PC-3 (cell line): ENCODE data around the gene CCL1. TPM values are rescaled to one million over a fixed set of nuclear protein-coding genes. Genes with fewer than 3 reads are reported as not detected.

Experiments used
- ATAC-seq: fragments of 200-7000 bp; cut with Tn5 transposase; 2 replicates; pipeline ENCODE4 v1.9.1; 2020; ENCODE audit warnings: mild to moderate bottlenecking, moderate library complexity
- BruUV-seq: library from RNA; stranded (reverse); fragments of 400-500 nt; replicated peaks from 2 replicates; lab custom pipeline; 2021; lab: Mats Ljungman, UMichigan
- CTCF ChIA-PET: fragments of 300-600 bp; sonication (Branson Sonifier 250); formaldehyde crosslinking; loops from one replicate; lab custom pipeline; 2022; ENCODE audit warnings: antibody characterized with exemption; lab: Charles Lee
- POLR2A ChIA-PET: fragments of 300-600 bp; sonication (Branson Sonifier 250); formaldehyde crosslinking; loops from one replicate; lab custom pipeline; 2022; ENCODE audit warnings: antibody characterized with exemption; ENCODE audit not compliant: unreplicated experiment; lab: Charles Lee
- DNase-seq: peaks from one replicate; pipeline ENCODE4 v3.0.0-alpha.2; 2015
- H2AFZ ChIP-seq: fragments of 300-600 bp; sonication (generic); 2 replicates; pipeline ENCODE4 v1.6.0; 2016; ENCODE audit warnings: antibody characterized with exemption, low read length
- H3F3A ChIP-seq: fragments of 300-600 bp; sonication (generic); one replicate; pipeline ENCODE4 v1.6.0; 2017; ENCODE audit warnings: antibody characterized with exemption, low read length, control low read depth, mild to moderate bottlenecking; ENCODE audit not compliant: unreplicated experiment
- H3K27ac ChIP-seq: fragments of 300-600 bp; sonication (generic); 2 replicates; pipeline ENCODE4 v1.5.1; 2016; ENCODE audit warnings: mild to moderate bottlenecking, low read length
- H3K27me3 ChIP-seq: fragments of 300-600 bp; sonication (generic); 2 replicates; pipeline ENCODE4 v1.6.1; 2016; ENCODE audit warnings: low read length, mixed read lengths
- H3K36me3 ChIP-seq: fragments of 300-600 bp; sonication (generic); 2 replicates; pipeline ENCODE4 v1.6.1; 2016; ENCODE audit warnings: low read depth, mixed run types, low read length, mixed read lengths
- H3K4me1 ChIP-seq: fragments of 300-600 bp; sonication (generic); 2 replicates; pipeline ENCODE4 v1.5.1; 2016; ENCODE audit warnings: low read length; ENCODE audit not compliant: insufficient read depth
- H3K4me2 ChIP-seq: fragments of 300-600 bp; sonication (generic); 2 replicates; pipeline ENCODE4 v1.6.0; 2016; ENCODE audit warnings: low read length
- H3K4me3 ChIP-seq: fragments of 300-600 bp; sonication (generic); 2 replicates; pipeline ENCODE4 v1.5.1; 2016; ENCODE audit warnings: mild to moderate bottlenecking, low read length, mixed read lengths
- H3K79me2 ChIP-seq: fragments of 300-600 bp; sonication (generic); 2 replicates; pipeline ENCODE4 v1.6.1; 2017; ENCODE audit warnings: low read length, mixed read lengths
- H3K9ac ChIP-seq: fragments of 300-600 bp; sonication (generic); 2 replicates; pipeline ENCODE4 v1.6.0; 2016; ENCODE audit warnings: mild to moderate bottlenecking, low read length
- H3K9me2 ChIP-seq: fragments of 300-600 bp; sonication (generic); replicated peaks from 2 replicates; pipeline ENCODE4 v1.6.1; 2016; ENCODE audit warnings: mixed run types, low read length, mixed read lengths
- H3K9me3 ChIP-seq: fragments of 300-600 bp; sonication (generic); 2 replicates; pipeline ENCODE4 v1.6.1; 2016; ENCODE audit warnings: low read length, mixed read lengths
- H4K20me1 ChIP-seq: fragments of 300-600 bp; sonication (generic); 2 replicates; pipeline ENCODE4 v1.6.1; 2016; ENCODE audit warnings: low read length, mixed read lengths
- CTCF ChIP-seq: fragments of 300-600 bp; sonication (generic); conservative IDR thresholded peaks from 2 replicates; pipeline ENCODE4 v1.5.1; 2017; ENCODE audit warnings: antibody characterized with exemption, low read depth, mild to moderate bottlenecking, low read length
- EZH2 ChIP-seq: fragments of 300-600 bp; sonication (generic); IDR thresholded peaks from one replicate; pipeline ENCODE4 v1.6.1; 2017; ENCODE audit warnings: antibody characterized with exemption, mild to moderate bottlenecking, low read length; ENCODE audit not compliant: unreplicated experiment
- EZH2phosphoT487 ChIP-seq: fragments of 300-600 bp; sonication (generic); IDR thresholded peaks from 2 replicates; pipeline ENCODE4 v1.6.1; 2018; ENCODE audit warnings: mild to moderate bottlenecking, antibody characterized with exemption, low read length, borderline replicate concordance
- intact Hi-C: fragments of 100-400 bp; cut with micrococcal nuclease; formaldehyde crosslinking; loops from 2 replicates; pipeline ENCODE4 v1.9.0; 2023
- total RNA-seq: library from RNA; depleted of rRNA; stranded (reverse); fragments of >200 nt; gene quantifications from 2 replicates; pipeline ENCODE4 v1.2.3, GENCODE V29; 2014

Gene CCL1
- total RNA-seq, 1 experiment from 2014 or later, result not detected

GRCh38 chr17:34386343-34386696, 23.3 kb upstream of the CCL1 start:
- Histone ChIP-seq H3K36me3 (no peaks in the 10 kb centered on the region), H3K9me2 (no peaks in the 10 kb centered on the region), H3K9ac (no peak overlapping the region), H2AFZ (no peak overlapping the region), H3F3A (no peaks in the 10 kb centered on the region), H3K27me3 (no peaks in the 10 kb centered on the region), H4K20me1 (no peaks in the 10 kb centered on the region), H3K4me2 (no peak overlapping the region), H3K4me3 (no peak overlapping the region), H3K79me2 (no peaks in the 10 kb centered on the region), H3K4me1 (no peaks in the 10 kb centered on the region), H3K9me3 (no peaks in the 10 kb centered on the region), H3K27ac (no peak overlapping the region)
- ChIA-PET POLR2A (no interaction called here), CTCF (no interaction called here)
- intact Hi-C loops, result no loop called here
- no peak for TF ChIP-seq EZH2phosphoT487
- no peak for TF ChIP-seq EZH2
- TF ChIP-seq CTCF, result no peak
- no peak for DNase-seq
- ATAC-seq, result no peak
- no TSS peak for BruUV-seq

GRCh38 chr17:34384822-34385605, 22.0 kb upstream of the CCL1 start:
- no peaks in the 10 kb centered on the region for H3K9me3 ChIP-seq
- no peak overlapping the region for H3K4me3 ChIP-seq
- ChIA-PET POLR2A (no interaction called here), CTCF (no interaction called here)
- TF ChIP-seq CTCF, result no peak
- no peak for TF ChIP-seq EZH2
- no peak for TF ChIP-seq EZH2phosphoT487
- intact Hi-C loops, result no loop called here
- DNase-seq (no peak), ATAC-seq (no peak)
- H2AFZ ChIP-seq, result no peak overlapping the region
- no peaks in the 10 kb centered on the region for H3K4me1 ChIP-seq
- H3K27ac ChIP-seq, result no peak overlapping the region
- no peak overlapping the region for H3K4me2 ChIP-seq
- H3K36me3 ChIP-seq, result no peaks in the 10 kb centered on the region
- no peak overlapping the region for H3K9ac ChIP-seq
- no peaks in the 10 kb centered on the region for H4K20me1 ChIP-seq
- H3K79me2 ChIP-seq, result no peaks in the 10 kb centered on the region
- H3K9me2 ChIP-seq, result no peaks in the 10 kb centered on the region
- H3K27me3 ChIP-seq, result no peaks in the 10 kb centered on the region
- no peaks in the 10 kb centered on the region for H3F3A ChIP-seq
- no TSS peak for BruUV-seq

- no peaks in the 10 kb centered on the region for H3K79me2 ChIP-seq
- intact Hi-C loops, result no loop called here
- H3K4me3 ChIP-seq, result no peak overlapping the region
- POLR2A ChIA-PET, result no interaction called here
- BruUV-seq, result no TSS peak
- no peak overlapping the region for H2AFZ ChIP-seq
- no peaks in the 10 kb centered on the region for H3K36me3 ChIP-seq
- ATAC-seq (no peak), DNase-seq (no peak)
- no peaks in the 10 kb centered on the region for H3K9me2 ChIP-seq
- TF ChIP-seq EZH2phosphoT487 (no peak), CTCF (no peak), EZH2 (no peak)
- no peaks in the 10 kb centered on the region for H3K27me3 ChIP-seq
- no peaks in the 10 kb centered on the region for H3F3A ChIP-seq
- H3K9ac ChIP-seq, result no peak overlapping the region
- H3K4me1 ChIP-seq, result no peaks in the 10 kb centered on the region
- H3K27ac ChIP-seq, result no peak overlapping the region
- H3K9me3 ChIP-seq, result no peaks in the 10 kb centered on the region
- CTCF ChIA-PET, result no interaction called here
- no peak overlapping the region for H3K4me2 ChIP-seq
- no peaks in the 10 kb centered on the region for H4K20me1 ChIP-seq
Measured at GRCh38 chr17:34384271-34384670, 21.2 kb upstream of the CCL1 start.
